NCI-H526 (cell line): ENCODE results near the gene ZNF12.
"Not testable (repeated sequence)": the region's sequence is repeated elsewhere in the genome, so short reads cannot be mapped to it uniquely, and the experiment has no call there.

ENCODE experiments used
- DNase-seq, 2 experiments: peaks; one replicate each; lab custom pipeline; 2025; lab: John Stamatoyannopoulos, UW

ZNF12 gene

GRCh38 chr7:6706666-6707407, at the start of gene ZNF12:
Gene ZNF12 (minus strand): TSS chr7:6706947. CDS start chr7:6705173, 1,774 bp downstream.
- peak; percentile 84 to 95 for DNase-seq

- DNase-seq = not testable (repeated sequence)
These were observed 47.2 kb upstream of the ZNF12 start, which contains the start of gene RSPH10B2 for GRCh38 chr7:6753964-6754363. Gene RSPH10B2 (plus strand): TSS chr7:6754103. CDS start chr7:6757678, 3,575 bp downstream.

GRCh38 chr7:6750173-6750572, 43.4 kb upstream of the ZNF12 start:
- not testable (repeated sequence) for DNase-seq

GRCh38 chr7:6749335-6749734, 42.6 kb upstream of the ZNF12 start:
- DNase-seq = not testable (repeated sequence)

- not testable (repeated sequence) for DNase-seq
These were observed 37.8 kb upstream of the ZNF12 start for GRCh38 chr7:6744410-6745100.

- DNase-seq = not testable (repeated sequence)
These were observed 31.7 kb upstream of the ZNF12 start for GRCh38 chr7:6738415-6738814.

GRCh38 chr7:6730343-6730633, 23.5 kb upstream of the ZNF12 start:
- DNase-seq = peak in 1 of 2 experiments; percentile 13

- peak; percentile 77 to 92 for DNase-seq
These were observed 23.0 kb upstream of the ZNF12 start for GRCh38 chr7:6729492-6730342.

- DNase-seq = not testable (repeated sequence)
These were observed 22.2 kb upstream of the ZNF12 start for GRCh38 chr7:6728893-6729491.

GRCh38 chr7:6727663-6728062, 20.9 kb upstream of the ZNF12 start:
- no peak for DNase-seq

- DNase-seq = not testable (repeated sequence)
These were observed 19.6 kb upstream of the ZNF12 start for GRCh38 chr7:6726341-6726740.

- DNase-seq = no peak
These were observed 18.3 kb upstream of the ZNF12 start for GRCh38 chr7:6725003-6725402.

GRCh38 chr7:6724351-6724750, 17.6 kb upstream of the ZNF12 start:
- DNase-seq = not testable (repeated sequence)

GRCh38 chr7:6718124-6718523, 11.4 kb upstream of the ZNF12 start:
- DNase-seq = peak in 1 of 2 experiments; percentile 5

GRCh38 chr7:6715898-6716297, 9.2 kb upstream of the ZNF12 start:
- DNase-seq = not testable (repeated sequence)

GRCh38 chr7:6714360-6714759, 7.6 kb upstream of the ZNF12 start:
- no peak for DNase-seq

- DNase-seq = peak in 1 of 2 experiments; percentile 1
These were observed 3.1 kb upstream of the ZNF12 start for GRCh38 chr7:6709808-6710207.

- DNase-seq = no peak
These were observed 1.6 kb upstream of the ZNF12 start for GRCh38 chr7:6708304-6708703.

- peak in 1 of 2 experiments; percentile 58 for DNase-seq
These were observed 635 bp downstream of the ZNF12 start for GRCh38 chr7:6705959-6706665.

GRCh38 chr7:6701860-6702259, 4.9 kb downstream of the ZNF12 start:
- DNase-seq = no peak

GRCh38 chr7:6700793-6701192, 6.0 kb downstream of the ZNF12 start:
- DNase-seq = no peak
